Mammary epithelial cell (primary cell): ENCODE measurements around the gene SELENOS.

ENCODE experiments used
- CTCF ChIP-seq, 2 donors: IDR thresholded peaks in 1 of 2; conservative IDR thresholded peaks in 1 of 2; 2 replicates each; pipeline ENCODE4 v1.5.1; 2011 to 2012; ENCODE audit warnings: inconsistent platforms in 2 of 2, low read length in 2 of 2, mild to moderate bottlenecking in 2 of 2, control low read depth in 1 of 2, low read depth in 1 of 2; ENCODE audit not compliant: insufficient read depth in 1 of 2; ENCODE audit errors: extremely low read depth in 1 of 2
- EZH2 ChIP-seq: IDR thresholded peaks from 2 replicates; pipeline ENCODE4 v1.6.1; 2012; ENCODE audit warnings: low read length, inconsistent platforms, borderline replicate concordance

- TF ChIP-seq CTCF (conservative IDR thresholded peaks at IDR 0.05 in 1 of 2, IDR thresholded peaks at IDR 0.05 in 1 of 2; ENCODE audit: extremely low read depth in 1 of 2, insufficient read depth in 1 of 2, low read depth in 1 of 2, low read length in 2 of 2), result no peak
- TF ChIP-seq EZH2, result no peak
Observed at GRCh38 chr15:101248274-101248673, 29.0 kb downstream of the SELENOS start.
